ENCODE measurements around the gene UROC1.

Gene UROC1

GRCh38 chr3:126459111-126459762, 58.3 kb downstream of the UROC1 start:
- DNase-seq, result no peak

- DNase-seq, result no peak
Observed at GRCh38 chr3:126456766-126457388, 60.7 kb downstream of the UROC1 start.

DNA sequence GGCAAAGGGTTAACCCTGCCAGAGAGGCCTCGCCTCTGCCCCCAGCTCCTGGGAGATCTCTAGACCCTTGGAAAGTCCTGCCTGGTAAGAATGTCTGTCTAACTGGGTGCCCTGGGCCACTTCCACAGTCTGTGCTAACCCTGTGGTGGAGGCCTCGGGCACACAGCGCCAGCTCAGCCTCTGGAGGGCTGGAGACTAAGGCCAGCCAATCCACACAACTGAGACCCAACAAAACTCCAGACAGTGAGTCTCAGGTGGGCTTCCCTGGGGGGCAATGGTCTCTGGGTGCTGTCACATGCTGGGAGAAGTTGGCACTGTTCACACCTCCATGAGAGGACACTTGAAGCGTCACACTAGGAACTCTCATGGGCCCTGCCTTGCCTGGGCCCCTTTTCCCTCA, 61.4 kb downstream of the UROC1 start:
- DNase-seq, result no peak

DNA sequence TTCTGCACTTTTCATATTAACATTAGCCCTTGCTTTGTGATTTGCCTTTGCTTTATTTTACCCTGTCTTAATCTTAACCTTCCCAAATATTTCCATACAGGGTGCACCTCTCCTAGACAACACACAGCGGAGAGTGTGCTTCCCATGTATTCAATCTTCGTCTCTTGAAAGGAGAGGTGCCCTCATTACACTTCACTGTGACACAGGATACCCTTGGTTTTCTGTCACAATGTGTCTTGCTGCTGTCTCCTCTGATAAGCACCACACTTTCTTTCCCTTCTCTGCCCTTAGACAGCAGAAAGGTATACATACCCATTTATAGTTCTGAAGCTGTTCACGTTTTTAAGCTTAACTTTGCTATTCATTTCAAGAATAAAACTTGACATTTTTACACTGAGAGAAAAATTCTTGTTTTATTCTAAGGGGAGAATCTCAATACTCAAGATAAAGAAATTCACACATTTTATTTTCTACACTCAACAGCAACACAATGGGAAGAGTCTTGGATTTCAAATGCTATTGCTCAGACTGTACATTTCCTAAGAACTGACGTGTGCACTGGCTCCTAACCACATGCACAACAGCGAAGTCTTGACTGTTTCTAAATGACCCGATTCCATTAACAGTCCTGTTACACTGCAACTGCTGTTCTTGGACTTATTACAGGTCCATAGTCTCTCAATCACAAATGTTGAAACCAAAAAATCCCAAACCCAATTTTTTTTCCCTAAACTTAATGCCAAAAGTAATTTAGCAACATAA, 63.0 kb downstream of the UROC1 start:
- no peak for DNase-seq

- no peak for DNase-seq
Observed at GRCh38 chr3:126454025-126454424, 63.5 kb downstream of the UROC1 start.

DNA sequence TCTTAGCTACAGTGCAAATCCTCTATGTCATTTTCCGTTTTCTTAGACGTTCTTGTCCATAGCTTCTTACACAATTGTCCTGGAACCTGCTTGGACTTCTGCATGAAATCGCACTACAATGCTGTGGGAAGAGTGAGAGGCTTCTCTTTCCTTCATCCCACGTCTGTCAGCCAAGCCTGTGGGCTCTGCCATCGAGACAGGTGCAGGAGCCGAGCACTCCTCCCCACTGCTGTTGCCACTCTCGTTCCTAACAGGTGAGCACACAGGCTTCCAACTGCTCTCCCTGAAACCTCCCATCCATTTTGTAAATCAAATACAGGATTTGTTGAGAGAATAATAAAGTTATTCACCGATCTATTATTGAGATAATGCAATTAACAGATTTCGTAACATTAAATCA, 65.4 kb downstream of the UROC1 start:
- no peak for DNase-seq

- DNase-seq, result no peak
Observed at GRCh38 chr3:126451511-126451910, 66.1 kb downstream of the UROC1 start.

GRCh38 chr3:126450744-126451143, 66.8 kb downstream of the UROC1 start:
- DNase-seq, result no peak

DNA sequence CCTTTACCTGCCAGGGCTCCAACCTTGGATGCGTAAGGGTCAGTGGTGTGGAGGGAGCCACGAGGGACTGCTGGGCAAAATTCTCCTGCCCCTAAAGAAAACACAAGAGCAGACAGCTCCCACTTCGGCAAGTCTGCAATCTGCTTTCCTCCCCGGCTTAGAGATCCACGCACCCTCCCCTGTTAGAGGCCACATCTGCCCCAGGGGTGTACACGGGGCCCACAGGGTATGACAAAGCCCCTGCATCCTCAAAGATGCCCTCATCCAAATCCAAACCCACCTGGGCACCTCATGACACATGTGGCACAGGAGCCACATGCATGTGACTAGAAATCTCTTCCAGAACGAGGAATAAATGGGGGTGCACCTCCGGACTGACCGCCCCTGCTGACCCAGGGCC, 67.4 kb downstream of the UROC1 start:
- no peak for DNase-seq

- no peak for DNase-seq
Observed at GRCh38 chr3:126449621-126450051, 67.9 kb downstream of the UROC1 start.

- no peak for DNase-seq
Observed at GRCh38 chr3:126448893-126449180, 68.7 kb downstream of the UROC1 start.

- DNase-seq, result no peak
Observed at GRCh38 chr3:126448136-126448892, 69.3 kb downstream of the UROC1 start.

GRCh38 chr3:126447456-126448106, 70.0 kb downstream of the UROC1 start:
- DNase-seq, result no peak

- DNase-seq, result no peak
Observed at GRCh38 chr3:126446791-126447190, 70.8 kb downstream of the UROC1 start.

GRCh38 chr3:126446301-126446700, 71.3 kb downstream of the UROC1 start:
- no peak for DNase-seq

GRCh38 chr3:126445506-126445905, 72.1 kb downstream of the UROC1 start:
- no peak for DNase-seq

GRCh38 chr3:126442856-126443242, 74.7 kb downstream of the UROC1 start:
- DNase-seq, result no peak

- DNase-seq, result no peak
Observed at GRCh38 chr3:126442094-126442855, 75.3 kb downstream of the UROC1 start.

GRCh38 chr3:126441256-126441880, 76.2 kb downstream of the UROC1 start:
- DNase-seq, result no peak

GRCh38 chr3:126440709-126440995, 76.9 kb downstream of the UROC1 start:
- DNase-seq, result no peak

DNA sequence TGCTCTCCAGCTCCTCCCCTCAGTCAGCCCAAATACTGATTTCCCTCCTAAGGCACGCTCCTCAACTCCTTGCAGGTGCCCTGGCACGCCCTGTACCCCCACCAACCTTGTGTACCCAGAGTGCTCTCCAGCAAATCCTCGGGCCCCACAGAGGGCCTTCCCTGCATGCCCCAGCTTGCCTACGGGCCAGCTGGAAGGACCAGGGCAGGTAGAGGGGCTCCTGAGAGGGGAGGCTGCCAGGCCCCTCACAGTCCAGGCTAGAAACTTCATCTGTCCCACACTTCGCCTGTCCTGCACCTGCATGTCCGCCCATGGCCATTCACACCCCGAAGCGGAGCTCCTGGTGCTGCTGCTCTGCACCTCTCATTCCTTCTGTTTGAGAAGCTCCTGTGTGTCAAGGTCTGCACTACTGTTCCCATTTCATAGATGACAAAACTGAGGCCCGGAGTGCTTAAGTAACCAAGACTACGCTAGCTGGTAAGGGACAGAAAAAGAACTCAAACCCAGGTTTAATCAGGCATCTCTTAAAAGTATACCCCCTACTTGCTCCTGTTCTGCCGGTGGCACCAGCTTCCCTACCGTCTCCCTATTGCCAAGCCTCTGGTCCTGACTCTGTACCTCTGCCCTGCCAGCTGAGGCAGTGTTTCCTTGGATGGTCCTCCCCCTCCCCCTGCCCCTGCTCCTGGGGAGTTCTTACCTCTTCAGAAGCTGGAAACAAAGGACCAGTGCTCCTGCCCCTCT, 77.4 kb downstream of the UROC1 start:
- no peak for DNase-seq
